Endothelial cell of umbilical vein (primary cell): Measurements from ENCODE around the gene C2orf68. TPM values are rescaled to one million over a fixed set of nuclear protein-coding genes. Genes with fewer than 3 reads are reported as not detected.

ENCODE experiments used
- BruUV-seq: library from RNA; stranded (reverse); fragments of 400-500 nt; replicated peaks from 2 replicates; lab custom pipeline; 2021; lab: Mats Ljungman, UMichigan
- CTCF ChIA-PET: fragments of 300-600, 350-600 bp; sonication (Branson Sonifier 250); formaldehyde crosslinking; loops from one replicate; lab custom pipeline; 2021; ENCODE audit warnings: antibody characterized with exemption, inconsistent platforms; lab: Charles Lee
- POLR2A ChIA-PET: fragments of 300-600, 350-600 bp; sonication (Branson Sonifier 250); formaldehyde crosslinking; loops from one replicate; lab custom pipeline; 2021; ENCODE audit warnings: antibody characterized with exemption, inconsistent platforms; lab: Charles Lee
- DNase-seq: peaks from one replicate; pipeline ENCODE4 v3.0.0-alpha.2; 2011; ENCODE audit warnings: low read depth, low spot score
- FAIRE-seq: peaks from 2 replicates; lab custom pipeline; 2011; peaks lifted over from hg19 to GRCh38; lab: Jason Lieb, UNC
- H2AFZ ChIP-seq: 2 replicates; pipeline ENCODE4 v1.6.0; 2012; ENCODE audit warnings: low read depth, low read length, control low read depth, inconsistent platforms
- H3K27ac ChIP-seq: 2 replicates; pipeline ENCODE4 v1.5.1; 2011; ENCODE audit warnings: low read depth, mild to moderate bottlenecking, control low read depth, low read length, moderate library complexity; ENCODE audit not compliant: insufficient read depth
- H3K27me3 ChIP-seq, 2 experiments: 2 replicates each; pipeline versions ENCODE4 v1.6.0 to v1.6.1; 2011; ENCODE audit warnings: low read length in 2 of 2, mixed read lengths in 1 of 2; ENCODE audit not compliant: control insufficient read depth in 2 of 2, insufficient read depth in 2 of 2
- H3K36me3 ChIP-seq, 2 experiments: 2 replicates in 1 of 2; 3 replicates in 1 of 2; pipeline ENCODE4 v1.5.1; 2011; ENCODE audit warnings: low read length in 2 of 2, mild to moderate bottlenecking in 1 of 2, moderate library complexity in 1 of 2; ENCODE audit not compliant: control insufficient read depth in 2 of 2, insufficient read depth in 2 of 2; ENCODE audit errors: extremely low read depth in 1 of 2
- H3K4me1 ChIP-seq: 3 replicates; pipeline ENCODE4 v1.5.1; 2011; ENCODE audit warnings: mild to moderate bottlenecking, low read length; ENCODE audit not compliant: control insufficient read depth, insufficient read depth; ENCODE audit errors: extremely low read depth
- H3K4me2 ChIP-seq: 2 replicates; pipeline ENCODE4 v1.6.1; 2011; ENCODE audit warnings: low read length, control low read depth, mixed read lengths; ENCODE audit not compliant: insufficient read depth
- H3K4me3 ChIP-seq, 3 experiments: fragments of 200-600 bp in 1 of 3; sonication (generic), shearing (Covaris generic) in 1 of 3; replicated peaks in 1 of 3; 2 replicates each; pipeline ENCODE4 v1.5.1; 2011 to 2016; ENCODE audit warnings: control low read depth in 3 of 3, low read length in 3 of 3, mild to moderate bottlenecking in 2 of 3, inconsistent platforms in 1 of 3, low read depth in 1 of 3, moderate library complexity in 1 of 3; ENCODE audit not compliant: insufficient read depth in 1 of 3
- H3K79me2 ChIP-seq: 2 replicates; pipeline ENCODE4 v1.6.0; 2012; ENCODE audit warnings: low read length, inconsistent platforms; ENCODE audit not compliant: control insufficient read depth, insufficient read depth
- H3K9ac ChIP-seq: replicated peaks from 2 replicates; pipeline ENCODE3; 2011; ENCODE audit warnings: low read length, control low read depth; ENCODE audit not compliant: insufficient read depth; ENCODE audit errors: extremely low read depth
- H3K9me1 ChIP-seq: replicated peaks from 3 replicates; pipeline ENCODE4 v1.6.0; 2011; ENCODE audit warnings: mild to moderate bottlenecking, low read length; ENCODE audit not compliant: control insufficient read depth, insufficient read depth; ENCODE audit errors: extremely low read depth
- H3K9me3 ChIP-seq: replicated peaks from 2 replicates; pipeline ENCODE4 v1.5.1; 2012; ENCODE audit warnings: low read length, inconsistent platforms; ENCODE audit not compliant: control insufficient read depth, insufficient read depth
- H4K20me1 ChIP-seq: replicated peaks from 2 replicates; pipeline ENCODE3; 2011; ENCODE audit warnings: mild to moderate bottlenecking, low read length; ENCODE audit not compliant: control insufficient read depth, insufficient read depth; ENCODE audit errors: extremely low read depth
- EZH2 ChIP-seq: IDR thresholded peaks from 2 replicates; pipeline ENCODE4 v1.6.1; 2012; ENCODE audit warnings: borderline replicate concordance, low read depth, mild to moderate bottlenecking, moderate library complexity, low read length, inconsistent platforms; ENCODE audit not compliant: severe bottlenecking
- FOS ChIP-seq: IDR thresholded peaks from 2 replicates; pipeline ENCODE4 v1.6.1; 2011; ENCODE audit warnings: mild to moderate bottlenecking, low read length, moderate library complexity, borderline replicate concordance; ENCODE audit not compliant: insufficient read depth
- GATA2 ChIP-seq: IDR thresholded peaks from 2 replicates; pipeline ENCODE4 v1.7.0; 2011; ENCODE audit warnings: low read depth, mild to moderate bottlenecking, moderate library complexity, mixed read lengths, low read length; ENCODE audit not compliant: insufficient read length, insufficient read depth
- JUN ChIP-seq: IDR thresholded peaks from 2 replicates; pipeline ENCODE4 v1.6.1; 2011; ENCODE audit warnings: borderline replicate concordance, low read depth; ENCODE audit not compliant: insufficient read length, insufficient read depth
- MYC ChIP-seq: IDR thresholded peaks from one replicate; pipeline ENCODE4 v1.6.1; 2011; ENCODE audit warnings: mild to moderate bottlenecking, low read depth, low read length
- POLR2A ChIP-seq: IDR thresholded peaks from 2 replicates; pipeline ENCODE4 v1.6.1; 2012; ENCODE audit warnings: low read depth, mild to moderate bottlenecking, control low read depth, low read length
- POLR2AphosphoS5 ChIP-seq: IDR thresholded peaks from 2 replicates; pipeline ENCODE4 v1.6.1; 2012; ENCODE audit warnings: low read depth, mild to moderate bottlenecking, control low read depth, low read length, moderate library complexity; ENCODE audit not compliant: insufficient read depth
- dilution Hi-C: fragments of 300-500 bp; cut with MboI; formaldehyde crosslinking; loops from one replicate; pipeline ENCODE4 v1.15.0; 2019; ENCODE audit warnings: low sequenced_read_pairs; ENCODE audit not compliant: extremely low pct_ligation_motif_present
- intact Hi-C: fragments of 100-400 bp; cut with micrococcal nuclease; formaldehyde crosslinking; loops from one replicate; pipeline ENCODE4 v1.10.0; 2022
- polyA plus RNA-seq, 4 experiments: library from polyadenylated mRNA; depleted of rRNA in 3 of 4; stranded (reverse) in 3 of 4; unstranded in 1 of 4; fragments of >200 nt; gene quantifications; 2 replicates each; pipeline versions ENCODE4 v1.2.1 to v1.2.3, GENCODE V29; 2011 to 2012; ENCODE audit warnings: missing spikeins in 1 of 4
- total RNA-seq: library from RNA; stranded (reverse); gene quantifications from 2 replicates; pipeline ENCODE4 v1.2.3, GENCODE V29; 2021
- TF ChIP-seq, protein P1 (sequence below): IDR thresholded peaks from 2 replicates; pipeline ENCODE4 v1.6.1; 2011; ENCODE audit not compliant: insufficient read depth, insufficient read length
- TF ChIP-seq, protein P2 (sequence below), 2 donors: IDR thresholded peaks; 1 replicate in 1 of 2; 2 replicates in 1 of 2; pipeline ENCODE4 v1.5.1; 2011; ENCODE audit warnings: low read length in 2 of 2, mild to moderate bottlenecking in 2 of 2, moderate library complexity in 2 of 2, control low read depth in 1 of 2, inconsistent platforms in 1 of 2, low read depth in 1 of 2; ENCODE audit not compliant: insufficient read depth in 1 of 2; ENCODE audit errors: extremely low read depth in 1 of 2

The C2orf68 gene
- total and polyA plus RNA-seq, 2 donors (not counting 3 experiments of a cell fraction or from before 2014, with no cell fraction given): 17.4 to 27.4 TPM

DNA sequence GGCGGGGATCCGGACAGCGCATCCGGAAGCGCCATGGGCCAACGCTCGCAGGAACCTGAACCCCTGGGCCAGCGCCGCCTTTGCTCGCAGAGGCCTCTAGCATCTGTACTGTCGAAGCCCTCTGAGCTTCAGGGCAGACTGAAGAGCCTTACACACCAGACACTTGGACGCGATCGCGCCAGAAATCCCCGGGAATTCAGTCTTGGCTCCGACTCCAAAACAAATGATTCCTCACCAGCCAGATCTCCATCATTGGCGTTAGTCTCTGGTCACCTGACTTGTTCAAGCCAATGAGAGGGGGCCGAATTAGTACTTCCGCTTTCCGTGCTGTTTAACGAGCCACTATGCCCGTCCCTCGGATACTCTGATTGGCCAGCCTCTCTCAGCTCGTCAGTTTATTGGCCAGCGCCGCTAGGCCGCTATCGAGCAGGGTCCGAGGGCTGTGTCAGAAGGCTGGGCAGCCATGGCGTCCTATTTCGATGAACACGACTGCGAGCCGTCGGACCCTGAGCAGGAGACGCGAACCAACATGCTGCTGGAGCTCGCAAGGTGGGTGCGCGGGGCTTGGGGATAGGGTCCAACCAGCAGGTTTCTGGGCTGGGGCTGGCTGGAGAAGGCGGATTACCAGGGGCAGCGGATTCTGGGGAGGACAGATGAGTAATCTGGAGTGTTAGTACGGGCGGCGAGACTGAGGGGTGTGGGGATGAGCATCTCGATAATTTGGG, 16.4 kb downstream of the C2orf68 start, which contains the start of gene RNF181:
TSS of gene RNF181 (plus strand) at position 445 of the 725 bp plus-strand sequence. CDS start at position 464, 19 bp downstream.
- H4K20me1 ChIP-seq: no peaks in the 10 kb centered on the region
- no peaks in the 10 kb centered on the region for H3K27me3 ChIP-seq
- peaks cover 0 to 40% of the 10 kb centered on the region in 2 experiments for H3K36me3 ChIP-seq
- FAIRE-seq: peak; percentile 100
- H3K9me3 ChIP-seq: no peaks in the 10 kb centered on the region
- BruUV-seq: no TSS peak
- DNase-seq: peak; percentile 99
- H3K4me1 ChIP-seq: peaks cover 23% of the 10 kb centered on the region
- H3K27ac ChIP-seq: peak within 1 kb of the TSS; percentile 67
- dilution Hi-C loops (no loop called here), intact Hi-C loops (loop anchor here (1.0 kb wide), 2 partner anchors 10 to 42 kb away; no protein-coding TSS in a partner anchor)
- peak within 1 kb of the TSS; percentile 38 to 94 (median 62) for H3K4me3 ChIP-seq
- H2AFZ ChIP-seq: peak within 1 kb of the TSS; percentile 39
- TF ChIP-seq POLR2A (peak; percentile 90), POLR2AphosphoS5 (peak; percentile 89), FOS (no peak)
- TF ChIP-seq, protein P1, sequence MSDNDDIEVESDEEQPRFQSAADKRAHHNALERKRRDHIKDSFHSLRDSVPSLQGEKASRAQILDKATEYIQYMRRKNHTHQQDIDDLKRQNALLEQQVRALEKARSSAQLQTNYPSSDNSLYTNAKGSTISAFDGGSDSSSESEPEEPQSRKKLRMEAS: peak; percentile 11
- peaks cover 28% of the 10 kb centered on the region for H3K79me2 ChIP-seq
- H3K4me2 ChIP-seq: peak within 1 kb of the TSS; percentile 70
- POLR2A ChIA-PET: interaction anchor here (0.6 to 1.8 kb wide), 6 partner anchors 8 to 84 kb away, joined by 3 to 8 read pairs (median 4); partner anchors contain the start of genes GGCX and MAT2A
- no peaks in the 10 kb centered on the region for H3K9me1 ChIP-seq
- peak within 1 kb of the TSS; percentile 77 for H3K9ac ChIP-seq
- CTCF ChIA-PET: interaction anchor here (0.6 to 1.9 kb wide), 11 partner anchors 8 to 241 kb away, joined by 3 to 7 read pairs (median 3); partner anchors contain the start of genes C2orf68, ELMOD3, RETSAT and VAMP8

DNA sequence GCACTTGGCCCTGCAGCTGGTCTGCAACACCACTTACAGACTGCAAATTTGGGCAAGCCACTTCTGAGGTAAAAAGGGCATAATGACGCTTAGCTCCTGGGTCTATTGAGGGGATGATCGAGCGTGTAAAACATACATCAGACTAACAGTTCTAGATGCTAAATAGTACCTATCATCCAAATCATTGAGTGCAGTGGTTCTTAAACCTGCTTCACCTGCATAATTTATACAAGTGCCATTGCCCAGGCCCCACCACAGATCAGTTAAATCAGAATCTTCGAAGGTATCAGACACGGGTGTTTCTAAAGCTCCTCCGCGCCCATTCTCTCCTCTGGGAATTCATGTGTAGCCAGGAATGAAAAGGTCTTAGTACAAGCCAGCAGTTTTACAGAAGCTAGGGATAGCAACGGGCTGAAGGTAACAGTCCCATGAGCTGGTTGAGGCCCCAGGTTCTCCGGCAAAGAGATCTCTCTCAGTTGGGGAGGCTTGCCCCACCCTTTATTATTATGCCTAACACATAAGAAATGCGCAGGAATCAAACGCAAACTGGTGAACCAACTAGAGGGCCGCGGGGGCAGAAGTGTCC, 17.1 kb downstream of the C2orf68 start:
- dilution Hi-C loops: no loop called here
- peak overlapping the region; percentile 77 for H3K9ac ChIP-seq
- peak overlapping the region; percentile 30 for H2AFZ ChIP-seq
- FAIRE-seq (no peak), DNase-seq (no peak)
- peak overlapping the region; percentile 67 for H3K27ac ChIP-seq
- BruUV-seq: TSS peak; percentile 87
- H3K9me3 ChIP-seq: no peaks in the 10 kb centered on the region
- H3K79me2 ChIP-seq: peaks cover 28% of the 10 kb centered on the region
- peaks cover 0 to 35% of the 10 kb centered on the region in 2 experiments for H3K36me3 ChIP-seq
- peak overlapping the region; percentile 18 to 62 (median 42) for H3K4me3 ChIP-seq
- POLR2A ChIA-PET: interaction anchor here (0.6 to 1.8 kb wide), 4 partner anchors 7 to 83 kb away, joined by 3 to 8 read pairs (median 4); partner anchors contain the start of gene MAT2A
- intact Hi-C loops: loop anchor here (1.0 kb wide), 2 partner anchors 10 to 42 kb away; no protein-coding TSS in a partner anchor
- H3K4me2 ChIP-seq: peak overlapping the region; percentile 70
- CTCF ChIA-PET: interaction anchor here (0.6 to 1.9 kb wide), 10 partner anchors 7 to 240 kb away, joined by 3 to 7 read pairs (median 4); partner anchors contain the start of genes C2orf68, ELMOD3, RETSAT and VAMP8
- H3K27me3 ChIP-seq: no peaks in the 10 kb centered on the region
- H3K9me1 ChIP-seq: no peaks in the 10 kb centered on the region
- TF ChIP-seq, protein P2, sequence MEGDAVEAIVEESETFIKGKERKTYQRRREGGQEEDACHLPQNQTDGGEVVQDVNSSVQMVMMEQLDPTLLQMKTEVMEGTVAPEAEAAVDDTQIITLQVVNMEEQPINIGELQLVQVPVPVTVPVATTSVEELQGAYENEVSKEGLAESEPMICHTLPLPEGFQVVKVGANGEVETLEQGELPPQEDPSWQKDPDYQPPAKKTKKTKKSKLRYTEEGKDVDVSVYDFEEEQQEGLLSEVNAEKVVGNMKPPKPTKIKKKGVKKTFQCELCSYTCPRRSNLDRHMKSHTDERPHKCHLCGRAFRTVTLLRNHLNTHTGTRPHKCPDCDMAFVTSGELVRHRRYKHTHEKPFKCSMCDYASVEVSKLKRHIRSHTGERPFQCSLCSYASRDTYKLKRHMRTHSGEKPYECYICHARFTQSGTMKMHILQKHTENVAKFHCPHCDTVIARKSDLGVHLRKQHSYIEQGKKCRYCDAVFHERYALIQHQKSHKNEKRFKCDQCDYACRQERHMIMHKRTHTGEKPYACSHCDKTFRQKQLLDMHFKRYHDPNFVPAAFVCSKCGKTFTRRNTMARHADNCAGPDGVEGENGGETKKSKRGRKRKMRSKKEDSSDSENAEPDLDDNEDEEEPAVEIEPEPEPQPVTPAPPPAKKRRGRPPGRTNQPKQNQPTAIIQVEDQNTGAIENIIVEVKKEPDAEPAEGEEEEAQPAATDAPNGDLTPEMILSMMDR (IDR thresholded peaks at IDR 0.05; ENCODE audit: extremely low read depth in 1 of 2, insufficient read depth in 1 of 2, low read depth in 1 of 2, low read length in 2 of 2): no peak
- TF ChIP-seq POLR2A: no peak
- TF ChIP-seq GATA2: no peak
- no peak for TF ChIP-seq POLR2AphosphoS5
- TF ChIP-seq MYC: no peak
- TF ChIP-seq, protein P1: no peak
- TF ChIP-seq EZH2: no peak
- no peak for TF ChIP-seq FOS
- no peak for TF ChIP-seq JUN
- H3K4me1 ChIP-seq: peaks cover 30% of the 10 kb centered on the region
- H4K20me1 ChIP-seq: no peaks in the 10 kb centered on the region
